ENCODE results near the gene GABBR2. TPM values are rescaled to one million over a fixed set of nuclear protein-coding genes. Genes with fewer than 3 reads are reported as not detected.

GABBR2 gene
- total and polyA plus RNA-seq, 2 donors (not counting 1 experiment from before 2014, with no cell fraction given), result 0.03 TPM; not detected in 1

DNA sequence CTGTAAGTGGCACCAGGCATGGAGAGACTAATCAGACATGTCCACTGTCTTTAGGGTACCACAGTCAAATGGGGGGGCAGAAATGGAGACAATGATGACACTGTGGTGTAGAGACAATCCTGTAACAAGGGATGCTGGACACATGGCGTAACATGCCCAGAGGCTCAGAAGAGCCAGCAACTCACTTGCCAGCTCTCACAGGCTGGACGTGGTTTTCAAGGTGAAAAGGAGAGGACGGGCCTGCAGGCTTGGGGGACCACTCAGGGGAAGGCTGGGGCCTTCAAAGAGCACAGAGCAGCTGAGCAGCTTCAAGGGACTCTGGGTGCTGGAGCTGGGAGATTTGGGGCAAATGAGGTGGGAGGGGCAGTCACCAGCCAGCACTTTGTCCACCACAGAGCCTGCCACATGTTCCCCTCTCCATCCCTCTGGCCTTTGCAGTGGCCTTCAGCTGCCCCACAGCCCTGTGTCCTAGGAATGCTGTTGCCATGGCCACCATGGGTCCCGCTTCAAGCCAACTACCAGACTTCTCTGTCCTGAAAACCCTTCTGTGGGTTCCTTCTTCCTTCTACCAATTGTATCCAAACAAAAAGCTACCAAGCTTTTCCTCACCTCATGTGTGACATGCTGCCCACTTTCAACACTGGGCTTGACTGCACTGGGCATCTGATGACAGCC lies 140.4 kb downstream of the GABBR2 start:
- Histone ChIP-seq H3K27ac (ENCODE audit: low read length in 2 of 2) (no peak overlapping the region), H3K27me3 (replicated peaks in 1 of 4; ENCODE audit: control extremely low read depth in 1 of 4, control insufficient read depth in 3 of 4, insufficient read depth in 4 of 4, low read length in 3 of 4) (no peaks in the 10 kb centered on the region), H3K79me2 (ENCODE audit: control insufficient read depth, insufficient read depth, low read length) (no peaks in the 10 kb centered on the region), H3K9ac (ENCODE audit: low read length) (no peak overlapping the region), H2AFZ (ENCODE audit: insufficient read depth, low read depth, low read length, poor library complexity, severe bottlenecking) (no peak overlapping the region), H3K9me3 (ENCODE audit: control extremely low read depth in 1 of 3, control insufficient read depth in 2 of 3, insufficient read depth in 1 of 3, low read length in 2 of 3) (no peaks in the 10 kb centered on the region), H3K4me2 (replicated peaks; ENCODE audit: low read depth, low read length, poor library complexity, severe bottlenecking) (no peak overlapping the region), H3K36me3 (replicated peaks in 1 of 2; ENCODE audit: control extremely low read depth in 1 of 2, control insufficient read depth in 1 of 2, extremely low read depth in 1 of 2, insufficient read depth in 2 of 2, low read length in 1 of 2) (no peaks in the 10 kb centered on the region), H3K4me1 (ENCODE audit: control insufficient read depth in 2 of 2, insufficient read depth in 2 of 2, low read length in 2 of 2) (no peaks in the 10 kb centered on the region), H3K4me3 (ENCODE audit: control extremely low read depth in 1 of 5, extremely low read depth in 1 of 5, insufficient read depth in 1 of 5, low read depth in 2 of 5, low read length in 4 of 5) (no peak overlapping the region), H4K20me1 (ENCODE audit: control insufficient read depth, insufficient read depth, low read length, poor library complexity, severe bottlenecking) (no peaks in the 10 kb centered on the region)
- WGBS (ENCODE audit: insufficient coverage), result 88% methylated on average over 4 of the region's 4 CpGs
- Mint-ChIP-seq H3K27me3 (peaks cover 4% of the 10 kb centered on the region), H3K9me3 (ENCODE audit: insufficient read depth) (no peaks in the 10 kb centered on the region), H3K27ac (no peak overlapping the region), H3K4me1 (no peaks in the 10 kb centered on the region), H3K4me3 (no peak overlapping the region)
- ChIA-PET POLR2A (no interaction called here), CTCF (no interaction called here)
- no peak for DNase-seq
- TF ChIP-seq EZH2 (IDR thresholded peaks at IDR 0.05; ENCODE audit: borderline replicate concordance, insufficient read depth, low read depth, low read length, poor library complexity, severe bottlenecking), result no peak
- TF ChIP-seq, protein P1, sequence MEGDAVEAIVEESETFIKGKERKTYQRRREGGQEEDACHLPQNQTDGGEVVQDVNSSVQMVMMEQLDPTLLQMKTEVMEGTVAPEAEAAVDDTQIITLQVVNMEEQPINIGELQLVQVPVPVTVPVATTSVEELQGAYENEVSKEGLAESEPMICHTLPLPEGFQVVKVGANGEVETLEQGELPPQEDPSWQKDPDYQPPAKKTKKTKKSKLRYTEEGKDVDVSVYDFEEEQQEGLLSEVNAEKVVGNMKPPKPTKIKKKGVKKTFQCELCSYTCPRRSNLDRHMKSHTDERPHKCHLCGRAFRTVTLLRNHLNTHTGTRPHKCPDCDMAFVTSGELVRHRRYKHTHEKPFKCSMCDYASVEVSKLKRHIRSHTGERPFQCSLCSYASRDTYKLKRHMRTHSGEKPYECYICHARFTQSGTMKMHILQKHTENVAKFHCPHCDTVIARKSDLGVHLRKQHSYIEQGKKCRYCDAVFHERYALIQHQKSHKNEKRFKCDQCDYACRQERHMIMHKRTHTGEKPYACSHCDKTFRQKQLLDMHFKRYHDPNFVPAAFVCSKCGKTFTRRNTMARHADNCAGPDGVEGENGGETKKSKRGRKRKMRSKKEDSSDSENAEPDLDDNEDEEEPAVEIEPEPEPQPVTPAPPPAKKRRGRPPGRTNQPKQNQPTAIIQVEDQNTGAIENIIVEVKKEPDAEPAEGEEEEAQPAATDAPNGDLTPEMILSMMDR (IDR thresholded peaks at IDR 0.05), result no peak
- ATAC-seq (ENCODE audit: low read depth), result no peak
- intact Hi-C loops (cut with micrococcal nuclease), result no loop called here

DNA sequence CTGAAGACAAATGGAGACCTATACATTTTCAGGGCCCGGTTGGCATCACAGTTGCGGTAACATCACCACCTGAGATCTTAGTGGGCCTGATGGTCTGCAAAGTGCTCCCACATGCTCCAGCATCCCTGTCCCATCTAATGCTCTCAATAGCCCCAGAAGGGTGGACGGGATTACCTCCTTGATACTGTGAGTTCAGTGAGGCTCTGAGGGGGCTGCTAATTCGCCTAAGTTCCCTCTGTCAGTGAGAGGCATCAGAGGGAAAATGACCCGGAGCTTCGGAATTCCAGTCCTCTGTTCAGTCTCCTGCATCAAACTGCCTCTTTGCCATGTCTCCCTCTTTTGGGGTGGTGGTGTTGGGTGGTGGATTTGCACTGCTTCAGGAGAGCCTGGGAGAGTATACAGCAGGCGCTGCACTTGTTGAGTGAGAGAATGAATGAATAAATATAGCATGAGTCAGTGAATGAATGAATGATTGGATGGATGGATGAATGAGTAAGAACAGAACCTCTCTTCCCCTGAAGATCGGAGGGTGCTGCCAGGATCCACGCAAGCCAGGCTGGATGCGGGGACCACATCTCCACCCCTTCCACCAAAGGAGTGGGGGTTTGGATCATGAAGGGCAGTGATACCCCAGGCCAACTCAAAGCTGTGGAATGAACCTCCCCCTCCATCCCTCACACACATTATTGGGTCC lies 141.0 kb downstream of the GABBR2 start:
- DNase-seq, result no peak
- H3K4me1 ChIP-seq (ENCODE audit: control insufficient read depth in 2 of 2, insufficient read depth in 2 of 2, low read length in 2 of 2), result no peaks in the 10 kb centered on the region
- H3K4me2 ChIP-seq (replicated peaks; ENCODE audit: low read depth, low read length, poor library complexity, severe bottlenecking), result no peak overlapping the region
- no peaks in the 10 kb centered on the region for H4K20me1 ChIP-seq (ENCODE audit: control insufficient read depth, insufficient read depth, low read length, poor library complexity, severe bottlenecking)
- no peaks in the 10 kb centered on the region for H3K36me3 ChIP-seq (replicated peaks in 1 of 2; ENCODE audit: control extremely low read depth in 1 of 2, control insufficient read depth in 1 of 2, extremely low read depth in 1 of 2, insufficient read depth in 2 of 2, low read length in 1 of 2)
- H3K27me3 ChIP-seq (replicated peaks in 1 of 4; ENCODE audit: control extremely low read depth in 1 of 4, control insufficient read depth in 3 of 4, insufficient read depth in 4 of 4, low read length in 3 of 4), result no peaks in the 10 kb centered on the region
- intact Hi-C loops (cut with micrococcal nuclease), result no loop called here
- Mint-ChIP-seq H3K4me1 (no peaks in the 10 kb centered on the region), H3K4me3 (no peak overlapping the region), H3K27me3 (peaks cover 4% of the 10 kb centered on the region), H3K27ac (peak overlapping the region; percentile 4), H3K9me3 (ENCODE audit: insufficient read depth) (no peaks in the 10 kb centered on the region)
- ATAC-seq (ENCODE audit: low read depth), result no peak
- CTCF ChIA-PET, result no interaction called here
- H3K27ac ChIP-seq (ENCODE audit: low read length in 2 of 2), result no peak overlapping the region
- no peak overlapping the region for H3K4me3 ChIP-seq (ENCODE audit: control extremely low read depth in 1 of 5, extremely low read depth in 1 of 5, insufficient read depth in 1 of 5, low read depth in 2 of 5, low read length in 4 of 5)
- H3K79me2 ChIP-seq (ENCODE audit: control insufficient read depth, insufficient read depth, low read length), result no peaks in the 10 kb centered on the region
- no peak overlapping the region for H3K9ac ChIP-seq (ENCODE audit: low read length)
- TF ChIP-seq, protein P1 (IDR thresholded peaks at IDR 0.05), result no peak
- no peak for TF ChIP-seq EZH2 (IDR thresholded peaks at IDR 0.05; ENCODE audit: borderline replicate concordance, insufficient read depth, low read depth, low read length, poor library complexity, severe bottlenecking)
- 94% methylated on average over 4 of the region's 10 CpGs for WGBS (ENCODE audit: insufficient coverage)
- POLR2A ChIA-PET, result no interaction called here
- no peak overlapping the region for H2AFZ ChIP-seq (ENCODE audit: insufficient read depth, low read depth, low read length, poor library complexity, severe bottlenecking)
- no peaks in the 10 kb centered on the region for H3K9me3 ChIP-seq (ENCODE audit: control extremely low read depth in 1 of 3, control insufficient read depth in 2 of 3, insufficient read depth in 1 of 3, low read length in 2 of 3)

Data from B cell (primary cell).